ENCODE results near the gene HACL1. TPM values are rescaled to one million over a fixed set of nuclear protein-coding genes. Genes with fewer than 3 reads are reported as not detected.

Gene HACL1
- total RNA-seq, 1 donor from 2014 or later = 17.5 TPM

- H3K27me3 Mint-ChIP-seq (ENCODE audit: unreplicated experiment) = peaks cover 1% of the 10 kb centered on the region
- H3K36me3 Mint-ChIP-seq (ENCODE audit: low read depth, unreplicated experiment) = peaks cover 16% of the 10 kb centered on the region
- DNase-seq (ENCODE audit: low spot score) = no peak
- H3K4me1 Mint-ChIP-seq (ENCODE audit: unreplicated experiment) = no peaks in the 10 kb centered on the region
- H3K4me3 Mint-ChIP-seq (ENCODE audit: unreplicated experiment) = peak overlapping the region; percentile 3
- H3K27ac Mint-ChIP-seq (ENCODE audit: unreplicated experiment) = no peak overlapping the region
- no peak for TF ChIP-seq CTCF (IDR thresholded peaks at IDR 0.05; ENCODE audit: unreplicated experiment)
- no peaks in the 10 kb centered on the region for H3K9me3 Mint-ChIP-seq (ENCODE audit: unreplicated experiment)
Observed at GRCh38 chr3:15581471-15582394, 19.6 kb downstream of the HACL1 start.

DNA sequence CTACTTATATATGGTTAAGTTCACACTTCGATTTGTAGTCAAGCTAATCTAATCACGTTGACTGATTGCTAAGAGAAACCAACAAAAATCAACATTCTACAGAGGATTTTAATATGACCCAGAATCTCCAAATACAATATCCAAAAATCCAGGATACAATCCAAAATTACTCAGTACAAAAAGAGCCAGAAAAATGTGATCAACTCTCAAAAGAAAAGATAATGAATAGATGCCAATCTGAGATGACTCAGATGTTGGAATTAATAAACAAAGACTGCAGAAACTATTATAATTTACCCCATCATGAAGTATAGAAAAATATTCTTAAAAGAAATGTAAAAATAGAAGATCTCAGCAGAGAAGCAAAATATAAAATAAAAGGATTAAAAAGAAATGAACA, 22.3 kb downstream of the HACL1 start:
- no peak for TF ChIP-seq CTCF (IDR thresholded peaks at IDR 0.05; ENCODE audit: unreplicated experiment)
- Mint-ChIP-seq H3K4me1 (ENCODE audit: unreplicated experiment) (no peaks in the 10 kb centered on the region), H3K9me3 (ENCODE audit: unreplicated experiment) (no peaks in the 10 kb centered on the region), H3K36me3 (ENCODE audit: low read depth, unreplicated experiment) (peaks cover 12% of the 10 kb centered on the region), H3K4me3 (ENCODE audit: unreplicated experiment) (no peak overlapping the region), H3K27ac (ENCODE audit: unreplicated experiment) (no peak overlapping the region), H3K27me3 (ENCODE audit: unreplicated experiment) (peaks cover 1% of the 10 kb centered on the region)
- no peak for DNase-seq (ENCODE audit: low spot score)

GRCh38 chr3:15578289-15578867, 23.0 kb downstream of the HACL1 start:
- H3K4me1 Mint-ChIP-seq (ENCODE audit: unreplicated experiment) = no peaks in the 10 kb centered on the region
- no peaks in the 10 kb centered on the region for H3K9me3 Mint-ChIP-seq (ENCODE audit: unreplicated experiment)
- peaks cover 1% of the 10 kb centered on the region for H3K27me3 Mint-ChIP-seq (ENCODE audit: unreplicated experiment)
- H3K27ac Mint-ChIP-seq (ENCODE audit: unreplicated experiment) = no peak overlapping the region
- no peak for DNase-seq (ENCODE audit: low spot score)
- no peak for TF ChIP-seq CTCF (IDR thresholded peaks at IDR 0.05; ENCODE audit: unreplicated experiment)
- no peak overlapping the region for H3K4me3 Mint-ChIP-seq (ENCODE audit: unreplicated experiment)
- peaks cover 12% of the 10 kb centered on the region for H3K36me3 Mint-ChIP-seq (ENCODE audit: low read depth, unreplicated experiment)

DNA sequence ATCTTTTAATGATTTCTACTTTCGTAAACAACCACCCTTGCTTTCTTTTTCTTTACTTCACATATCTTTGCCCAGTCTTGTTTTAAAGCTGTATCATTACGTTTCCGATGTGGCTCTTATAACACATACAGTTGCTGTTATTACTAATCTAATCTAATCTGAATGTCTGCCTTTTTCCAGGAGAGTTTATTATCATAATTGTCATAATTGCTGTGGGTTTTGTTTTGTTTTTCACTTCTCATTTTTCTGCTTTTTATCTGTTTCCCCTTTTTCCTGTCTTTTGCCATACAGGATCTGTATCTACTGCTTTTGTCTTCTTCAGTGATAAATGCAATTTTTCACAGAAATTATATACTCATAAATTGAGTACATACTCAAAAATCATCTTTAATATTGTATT, 24.9 kb downstream of the HACL1 start:
- no peaks in the 10 kb centered on the region for H3K9me3 Mint-ChIP-seq (ENCODE audit: unreplicated experiment)
- H3K4me1 Mint-ChIP-seq (ENCODE audit: unreplicated experiment) = no peaks in the 10 kb centered on the region
- peaks cover 9% of the 10 kb centered on the region for H3K36me3 Mint-ChIP-seq (ENCODE audit: low read depth, unreplicated experiment)
- DNase-seq (ENCODE audit: low spot score) = no peak
- no peak for TF ChIP-seq CTCF (IDR thresholded peaks at IDR 0.05; ENCODE audit: unreplicated experiment)
- no peak overlapping the region for H3K4me3 Mint-ChIP-seq (ENCODE audit: unreplicated experiment)
- H3K27ac Mint-ChIP-seq (ENCODE audit: unreplicated experiment) = no peak overlapping the region
- peaks cover 1% of the 10 kb centered on the region for H3K27me3 Mint-ChIP-seq (ENCODE audit: unreplicated experiment)

GRCh38 chr3:15575446-15575845, 25.9 kb downstream of the HACL1 start:
- Mint-ChIP-seq H3K4me3 (ENCODE audit: unreplicated experiment) (no peak overlapping the region), H3K27me3 (ENCODE audit: unreplicated experiment) (peaks cover 1% of the 10 kb centered on the region), H3K27ac (ENCODE audit: unreplicated experiment) (no peak overlapping the region), H3K4me1 (ENCODE audit: unreplicated experiment) (no peaks in the 10 kb centered on the region), H3K36me3 (ENCODE audit: low read depth, unreplicated experiment) (peaks cover 7% of the 10 kb centered on the region), H3K9me3 (ENCODE audit: unreplicated experiment) (no peaks in the 10 kb centered on the region)
- no peak for TF ChIP-seq CTCF (IDR thresholded peaks at IDR 0.05; ENCODE audit: unreplicated experiment)
- DNase-seq (ENCODE audit: low spot score) = no peak

Measured in endothelial cell (in vitro differentiated cells).